Measurements from ENCODE around the gene SPATS2.
"Not testable (repeated sequence)": the region's sequence is repeated elsewhere in the genome, so short reads cannot be mapped to it uniquely, and the experiment has no call there.

SPATS2 gene

DNA sequence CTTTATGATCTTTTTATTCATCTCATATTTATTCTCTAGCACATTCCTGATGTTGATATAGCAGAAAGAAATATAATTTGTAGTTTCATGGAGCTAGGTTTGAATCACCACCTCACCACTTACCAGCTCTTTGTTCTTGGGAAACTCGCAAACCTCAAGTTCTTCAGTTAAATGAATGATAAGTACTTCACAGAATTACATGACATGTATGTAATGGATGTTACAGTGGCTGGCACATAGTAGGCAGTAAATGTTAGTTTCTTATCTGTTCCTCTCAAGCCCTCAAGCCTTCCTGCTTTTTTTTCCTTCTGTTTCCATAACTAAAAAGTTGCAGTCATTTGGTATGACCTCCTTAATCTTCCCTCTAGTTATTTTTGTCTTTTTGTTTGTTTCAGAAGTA is 54.9 kb downstream of the SPATS2 start:
- no peaks in the 10 kb centered on the region for H3K9me3 ChIP-seq (ENCODE audit: control insufficient read depth, insufficient read depth, low read length)
- no peak overlapping the region for H3K9ac ChIP-seq (ENCODE audit: low read depth, low read length)
- H3K4me1 ChIP-seq (ENCODE audit: control insufficient read depth, insufficient read depth, low read length): no peaks in the 10 kb centered on the region
- no peaks in the 10 kb centered on the region for H3K27me3 ChIP-seq (ENCODE audit: control insufficient read depth, insufficient read depth, low read length)
- H3K36me3 ChIP-seq (ENCODE audit: control insufficient read depth, insufficient read depth, low read length): no peaks in the 10 kb centered on the region
- H3K4me3 ChIP-seq (ENCODE audit: low read depth, low read length): no peak overlapping the region

DNA sequence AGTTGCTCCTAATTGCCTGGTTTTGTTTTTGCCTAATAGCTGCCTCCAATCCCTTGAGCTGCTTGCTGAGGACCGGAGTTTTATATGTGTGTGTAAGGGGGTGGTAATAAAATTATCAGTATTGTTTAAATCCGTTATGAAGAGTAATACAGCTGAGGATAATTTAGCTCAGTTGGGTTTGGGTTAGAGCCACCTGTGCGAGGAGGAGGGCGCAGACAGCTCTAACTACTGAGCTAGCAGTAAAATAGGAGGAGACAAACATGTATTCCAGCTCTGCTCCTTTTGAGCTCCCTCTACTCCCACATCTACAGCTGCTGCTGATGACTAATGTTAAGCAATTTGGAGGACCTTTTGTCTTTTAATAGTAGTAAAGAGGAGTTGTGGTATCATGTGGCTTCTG is 61.5 kb downstream of the SPATS2 start:
- H3K4me3 ChIP-seq (ENCODE audit: low read depth, low read length): no peak overlapping the region
- no peaks in the 10 kb centered on the region for H3K27me3 ChIP-seq (ENCODE audit: control insufficient read depth, insufficient read depth, low read length)
- no peaks in the 10 kb centered on the region for H3K9me3 ChIP-seq (ENCODE audit: control insufficient read depth, insufficient read depth, low read length)
- no peak overlapping the region for H3K9ac ChIP-seq (ENCODE audit: low read depth, low read length)
- H3K4me1 ChIP-seq (ENCODE audit: control insufficient read depth, insufficient read depth, low read length): no peaks in the 10 kb centered on the region
- H3K36me3 ChIP-seq (ENCODE audit: control insufficient read depth, insufficient read depth, low read length): no peaks in the 10 kb centered on the region

DNA sequence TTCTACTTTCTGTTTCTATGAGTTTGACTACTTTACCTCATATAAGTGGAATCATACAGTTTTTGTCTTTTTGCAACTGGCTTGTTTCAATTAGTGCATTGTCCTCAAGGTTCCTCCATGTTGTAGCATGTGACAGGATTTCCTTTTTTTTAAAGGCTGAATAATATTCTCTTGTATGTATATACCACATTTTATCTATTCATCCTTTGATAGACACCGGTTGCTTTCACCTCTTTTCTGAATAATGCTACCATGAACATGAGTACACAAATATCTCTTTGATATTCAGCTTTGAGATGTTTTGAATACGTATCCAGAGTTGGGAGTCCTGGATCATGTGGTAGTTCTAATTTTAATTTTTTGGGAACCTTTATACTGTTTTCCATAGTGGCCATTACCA is 65.4 kb downstream of the SPATS2 start:
- H3K9ac ChIP-seq (ENCODE audit: low read depth, low read length): no peak overlapping the region
- no peaks in the 10 kb centered on the region for H3K4me1 ChIP-seq (ENCODE audit: control insufficient read depth, insufficient read depth, low read length)
- H3K9me3 ChIP-seq (ENCODE audit: control insufficient read depth, insufficient read depth, low read length): no peaks in the 10 kb centered on the region
- H3K4me3 ChIP-seq (ENCODE audit: low read depth, low read length): no peak overlapping the region
- H3K36me3 ChIP-seq (ENCODE audit: control insufficient read depth, insufficient read depth, low read length): no peaks in the 10 kb centered on the region
- no peaks in the 10 kb centered on the region for H3K27me3 ChIP-seq (ENCODE audit: control insufficient read depth, insufficient read depth, low read length)

DNA sequence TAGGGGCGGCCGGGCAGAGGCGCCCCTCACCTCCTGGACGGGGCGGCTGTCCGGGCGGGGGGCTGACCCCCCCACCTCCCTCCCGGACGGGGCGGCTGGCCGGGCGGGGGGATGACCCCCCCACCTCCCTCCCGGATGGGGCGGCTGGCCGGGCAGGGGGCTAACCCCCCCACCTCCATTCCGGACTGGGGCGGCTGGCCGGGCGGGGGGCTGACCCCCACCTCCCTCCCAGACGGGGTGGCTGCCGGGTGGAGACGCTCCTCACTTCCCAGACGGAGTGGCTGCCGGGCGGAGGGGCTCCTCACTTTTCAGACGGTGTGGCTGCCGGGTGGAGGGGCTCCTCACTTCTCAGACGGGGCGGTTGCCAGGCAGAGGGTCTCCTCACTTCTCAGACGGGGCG is 69.5 kb downstream of the SPATS2 start:
- not testable (repeated sequence) for H3K27me3 ChIP-seq (ENCODE audit: control insufficient read depth, insufficient read depth, low read length); H3K4me1 ChIP-seq (ENCODE audit: control insufficient read depth, insufficient read depth, low read length)

DNA sequence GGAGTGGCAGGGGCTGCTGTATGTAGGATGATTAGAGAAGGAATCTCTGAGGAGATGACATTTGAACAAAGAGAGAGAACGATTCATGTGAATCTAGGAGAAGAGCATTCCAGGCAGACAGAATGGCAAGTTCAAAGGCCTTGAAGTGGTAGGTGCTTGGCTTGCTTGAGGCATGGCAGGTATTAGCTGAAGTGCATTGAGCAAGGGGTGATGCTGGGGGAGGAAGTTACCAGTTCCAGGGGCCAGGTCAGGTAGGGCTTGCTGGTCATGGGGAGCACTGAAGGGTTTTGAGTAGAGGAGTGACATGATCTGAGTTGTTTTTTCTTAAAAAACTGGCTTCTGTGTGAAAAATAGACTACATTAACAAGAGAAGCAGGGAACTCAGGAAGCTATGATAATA is 71.8 kb downstream of the SPATS2 start:
- Histone ChIP-seq H3K4me3 (ENCODE audit: low read depth, low read length) (no peak overlapping the region), H3K9me3 (ENCODE audit: control insufficient read depth, insufficient read depth, low read length) (no peaks in the 10 kb centered on the region), H3K4me1 (ENCODE audit: control insufficient read depth, insufficient read depth, low read length) (no peaks in the 10 kb centered on the region), H3K36me3 (ENCODE audit: control insufficient read depth, insufficient read depth, low read length) (no peaks in the 10 kb centered on the region), H3K27me3 (ENCODE audit: control insufficient read depth, insufficient read depth, low read length) (no peaks in the 10 kb centered on the region), H3K9ac (ENCODE audit: low read depth, low read length) (no peak overlapping the region)

More for the DNA sequence above, 69.5 kb downstream of the SPATS2 start:
- not testable (repeated sequence) for H3K36me3 ChIP-seq (ENCODE audit: control insufficient read depth, insufficient read depth, low read length); H3K9me3 ChIP-seq (ENCODE audit: control insufficient read depth, insufficient read depth, low read length); H3K9ac ChIP-seq (ENCODE audit: low read depth, low read length); H3K4me3 ChIP-seq (ENCODE audit: low read depth, low read length)

DNA sequence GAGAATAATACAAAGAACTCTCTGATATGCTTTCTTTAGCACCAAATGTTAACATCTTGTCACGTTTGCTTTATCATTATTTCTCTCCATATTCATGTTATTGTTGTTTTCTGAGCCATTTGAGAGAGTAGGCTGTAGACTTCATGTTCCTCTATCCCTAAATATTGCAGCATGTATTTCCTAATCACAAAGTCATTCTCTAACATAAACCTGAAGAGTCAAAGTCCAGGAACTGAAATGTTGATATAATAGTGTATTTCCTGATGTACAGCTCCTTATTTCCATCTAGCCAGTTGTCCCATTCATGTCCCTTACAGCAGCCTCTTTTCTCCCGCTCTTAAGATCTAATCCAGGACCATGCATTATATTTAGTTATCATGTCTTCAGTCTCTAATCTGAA is 72.8 kb downstream of the SPATS2 start:
- Histone ChIP-seq H3K9me3 (ENCODE audit: control insufficient read depth, insufficient read depth, low read length) (no peaks in the 10 kb centered on the region), H3K27me3 (ENCODE audit: control insufficient read depth, insufficient read depth, low read length) (no peaks in the 10 kb centered on the region), H3K4me1 (ENCODE audit: control insufficient read depth, insufficient read depth, low read length) (no peaks in the 10 kb centered on the region), H3K36me3 (ENCODE audit: control insufficient read depth, insufficient read depth, low read length) (no peaks in the 10 kb centered on the region), H3K9ac (ENCODE audit: low read depth, low read length) (no peak overlapping the region), H3K4me3 (ENCODE audit: low read depth, low read length) (no peak overlapping the region)

DNA sequence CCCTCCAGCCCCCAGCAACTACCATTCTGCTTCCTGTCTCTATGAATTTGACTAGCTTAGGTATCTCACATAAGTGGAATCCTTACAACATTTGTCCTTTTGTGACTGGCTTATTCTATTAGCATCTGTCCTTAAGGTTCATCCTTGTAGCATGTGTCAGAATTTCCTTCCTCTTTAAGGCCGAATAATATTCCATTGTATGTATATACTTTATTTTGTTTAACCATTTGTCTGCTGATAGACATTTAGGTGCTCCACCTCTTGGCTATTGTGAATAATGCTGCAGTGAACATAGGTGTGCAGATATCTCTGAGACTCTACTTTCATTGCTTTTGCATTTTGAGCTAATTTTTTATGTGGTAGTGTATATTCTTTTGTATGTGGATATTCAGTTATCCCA is 75.7 kb downstream of the SPATS2 start:
- Histone ChIP-seq H3K27me3 (ENCODE audit: control insufficient read depth, insufficient read depth, low read length) (no peaks in the 10 kb centered on the region), H3K4me3 (ENCODE audit: low read depth, low read length) (no peak overlapping the region), H3K9me3 (ENCODE audit: control insufficient read depth, insufficient read depth, low read length) (no peaks in the 10 kb centered on the region), H3K9ac (ENCODE audit: low read depth, low read length) (no peak overlapping the region), H3K4me1 (ENCODE audit: control insufficient read depth, insufficient read depth, low read length) (no peaks in the 10 kb centered on the region), H3K36me3 (ENCODE audit: control insufficient read depth, insufficient read depth, low read length) (no peaks in the 10 kb centered on the region)

DNA sequence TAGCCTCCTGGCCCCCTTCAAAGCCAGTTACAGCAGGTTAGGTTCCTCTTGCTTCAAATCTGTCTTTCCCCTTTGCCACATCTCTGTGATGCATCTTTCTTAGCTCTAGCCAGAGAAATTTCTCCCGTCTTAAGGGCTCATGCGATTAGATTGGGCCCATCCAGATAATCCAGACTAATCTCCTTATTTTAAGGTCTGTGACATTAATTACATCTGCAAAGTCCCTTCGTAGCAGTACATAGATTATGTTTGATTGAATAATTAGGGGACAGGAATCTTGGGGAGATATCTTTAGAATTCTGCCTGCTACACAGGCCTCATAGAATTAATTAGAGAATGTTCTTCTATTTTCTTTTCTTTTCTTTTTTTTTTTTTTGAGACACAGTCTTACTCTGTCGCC is 79.3 kb downstream of the SPATS2 start:
- Histone ChIP-seq H3K4me3 (ENCODE audit: low read depth, low read length) (no peak overlapping the region), H3K9me3 (ENCODE audit: control insufficient read depth, insufficient read depth, low read length) (no peaks in the 10 kb centered on the region), H3K9ac (ENCODE audit: low read depth, low read length) (no peak overlapping the region), H3K27me3 (ENCODE audit: control insufficient read depth, insufficient read depth, low read length) (no peaks in the 10 kb centered on the region), H3K4me1 (ENCODE audit: control insufficient read depth, insufficient read depth, low read length) (no peaks in the 10 kb centered on the region), H3K36me3 (ENCODE audit: control insufficient read depth, insufficient read depth, low read length) (no peaks in the 10 kb centered on the region)

DNA sequence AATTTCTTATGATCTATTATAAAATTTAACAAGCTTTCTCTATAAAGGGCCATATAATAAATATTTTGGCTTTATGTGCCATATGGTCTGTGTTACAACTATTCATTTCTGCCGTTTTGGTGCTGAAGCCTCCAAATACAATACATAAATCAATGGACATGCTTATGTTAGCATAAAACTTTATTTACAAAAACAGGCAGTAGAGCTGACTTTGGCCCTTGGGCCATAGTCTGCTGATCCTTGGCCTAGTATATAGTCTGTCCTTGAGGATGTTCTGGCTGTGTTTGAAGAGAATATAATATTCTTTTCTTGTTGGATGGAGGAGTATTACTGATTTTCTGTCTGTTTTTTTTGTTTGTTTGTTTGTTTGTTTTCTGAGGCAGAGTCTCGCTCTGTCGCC is 81.6 kb downstream of the SPATS2 start:
- no peak overlapping the region for H3K4me3 ChIP-seq (ENCODE audit: low read depth, low read length)
- no peaks in the 10 kb centered on the region for H3K27me3 ChIP-seq (ENCODE audit: control insufficient read depth, insufficient read depth, low read length)
- no peak overlapping the region for H3K9ac ChIP-seq (ENCODE audit: low read depth, low read length)
- no peaks in the 10 kb centered on the region for H3K36me3 ChIP-seq (ENCODE audit: control insufficient read depth, insufficient read depth, low read length)
- H3K9me3 ChIP-seq (ENCODE audit: control insufficient read depth, insufficient read depth, low read length): no peaks in the 10 kb centered on the region
- no peaks in the 10 kb centered on the region for H3K4me1 ChIP-seq (ENCODE audit: control insufficient read depth, insufficient read depth, low read length)

DNA sequence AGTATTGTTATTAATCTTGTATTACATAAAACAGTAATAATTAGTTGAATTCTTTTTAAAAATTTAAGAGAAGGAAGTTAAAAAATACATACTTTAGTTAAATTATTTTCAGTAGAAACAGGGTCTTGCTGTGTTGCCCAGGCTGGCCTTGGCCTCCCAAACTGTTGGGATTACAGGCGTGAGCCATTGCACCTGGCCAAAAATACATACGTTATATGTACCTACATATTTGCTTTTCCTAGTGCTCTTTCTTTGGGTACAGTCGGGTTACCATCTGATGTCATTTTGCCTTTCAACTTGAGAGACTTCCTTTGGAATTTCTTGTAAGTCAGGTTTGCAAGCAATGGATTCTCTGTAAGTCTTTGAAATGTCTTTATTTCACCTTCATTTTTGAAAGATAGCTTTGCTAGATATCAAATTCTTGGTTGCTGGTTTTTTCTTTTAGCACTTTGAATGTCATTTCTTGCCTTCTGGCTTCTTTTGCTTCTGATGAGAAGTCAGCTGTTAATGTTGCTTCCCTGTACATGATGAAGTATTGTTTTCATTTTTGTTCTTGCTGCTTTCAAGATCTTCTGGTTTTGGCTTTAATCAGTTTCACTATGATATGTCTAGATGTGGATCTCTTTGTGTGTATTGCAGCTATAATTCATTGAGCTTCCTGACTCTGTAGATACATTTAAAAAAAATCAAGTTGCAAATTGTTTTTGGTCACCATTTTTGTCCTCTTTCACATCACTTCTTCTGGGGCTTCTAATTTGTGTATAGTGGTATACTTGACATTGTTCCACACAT is 84.4 kb downstream of the SPATS2 start:
- no peak overlapping the region for H3K4me3 ChIP-seq (ENCODE audit: low read depth, low read length)
- H3K36me3 ChIP-seq (ENCODE audit: control insufficient read depth, insufficient read depth, low read length): no peaks in the 10 kb centered on the region
- H3K9ac ChIP-seq (ENCODE audit: low read depth, low read length): no peak overlapping the region
- no peaks in the 10 kb centered on the region for H3K27me3 ChIP-seq (ENCODE audit: control insufficient read depth, insufficient read depth, low read length)
- H3K9me3 ChIP-seq (ENCODE audit: control insufficient read depth, insufficient read depth, low read length): no peaks in the 10 kb centered on the region
- H3K4me1 ChIP-seq (ENCODE audit: control insufficient read depth, insufficient read depth, low read length): no peaks in the 10 kb centered on the region

DNA sequence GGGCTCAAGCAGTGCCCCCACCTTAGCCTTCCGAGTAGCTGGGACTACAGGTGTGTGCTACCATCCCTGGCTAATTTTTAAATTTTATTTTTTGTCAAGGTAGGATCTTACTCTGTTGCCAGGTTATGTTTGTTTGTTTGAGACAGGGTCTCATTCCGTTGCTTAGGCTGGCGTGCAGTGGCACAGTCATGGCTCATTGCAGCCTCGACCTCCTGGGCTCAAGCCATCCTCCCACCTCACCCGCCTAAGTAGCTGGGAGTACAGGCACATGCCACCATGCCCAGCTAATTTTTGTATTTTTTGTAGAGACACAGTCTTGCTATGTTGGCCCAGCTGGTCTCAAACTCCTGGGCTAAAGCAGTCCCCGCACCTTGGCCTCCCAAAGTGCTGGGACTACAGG is 88.2 kb downstream of the SPATS2 start:
- no peaks in the 10 kb centered on the region for H3K27me3 ChIP-seq (ENCODE audit: control insufficient read depth, insufficient read depth, low read length)
- H3K9me3 ChIP-seq (ENCODE audit: control insufficient read depth, insufficient read depth, low read length): no peaks in the 10 kb centered on the region
- H3K36me3 ChIP-seq (ENCODE audit: control insufficient read depth, insufficient read depth, low read length): no peaks in the 10 kb centered on the region
- no peak overlapping the region for H3K9ac ChIP-seq (ENCODE audit: low read depth, low read length)
- H3K4me3 ChIP-seq (ENCODE audit: low read depth, low read length): no peak overlapping the region
- H3K4me1 ChIP-seq (ENCODE audit: control insufficient read depth, insufficient read depth, low read length): no peaks in the 10 kb centered on the region

DNA sequence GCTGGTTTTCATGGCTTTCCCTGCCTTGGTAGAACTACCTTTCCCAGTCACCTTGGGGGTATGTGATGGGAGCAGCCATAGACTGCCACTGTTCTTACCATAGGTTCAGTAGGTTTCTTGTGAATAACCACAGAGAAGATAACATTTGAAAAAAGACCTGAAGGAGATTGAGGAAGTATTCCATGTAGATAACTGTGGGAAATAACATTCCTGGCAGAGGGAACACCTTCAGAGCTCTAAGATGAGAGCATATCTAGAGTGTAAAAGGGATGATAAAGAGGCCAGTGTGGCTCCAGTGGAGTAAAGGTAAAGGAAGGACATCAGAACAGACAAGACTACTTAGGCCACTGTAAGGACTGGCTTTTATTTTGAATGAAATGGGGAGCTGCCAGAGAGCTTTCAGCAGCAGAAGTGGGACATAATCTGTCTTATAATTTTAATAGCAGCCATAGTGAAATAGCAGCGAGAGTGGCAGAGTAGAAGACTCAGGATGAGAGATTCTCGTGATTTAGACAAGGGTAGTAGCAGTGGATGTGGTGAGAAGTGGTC is 88.9 kb downstream of the SPATS2 start:
- H3K36me3 ChIP-seq (ENCODE audit: control insufficient read depth, insufficient read depth, low read length): no peaks in the 10 kb centered on the region
- H3K27me3 ChIP-seq (ENCODE audit: control insufficient read depth, insufficient read depth, low read length): no peaks in the 10 kb centered on the region
- no peaks in the 10 kb centered on the region for H3K4me1 ChIP-seq (ENCODE audit: control insufficient read depth, insufficient read depth, low read length)
- no peak overlapping the region for H3K9ac ChIP-seq (ENCODE audit: low read depth, low read length)
- no peak overlapping the region for H3K4me3 ChIP-seq (ENCODE audit: low read depth, low read length)
- no peaks in the 10 kb centered on the region for H3K9me3 ChIP-seq (ENCODE audit: control insufficient read depth, insufficient read depth, low read length)
